ENCODE measurements around the gene VSIG1. TPM values are rescaled to one million over a fixed set of nuclear protein-coding genes. Genes with fewer than 3 reads are reported as not detected.
A peak's percentile ranks its signal among the peaks of the same experiment; 100 is the strongest.

VSIG1 gene
- 0.47 TPM for polyA plus RNA-seq (2013, experiment 1 of 2)
- 0.43 TPM for polyA plus RNA-seq (2013, experiment 2 of 2)

DNA sequence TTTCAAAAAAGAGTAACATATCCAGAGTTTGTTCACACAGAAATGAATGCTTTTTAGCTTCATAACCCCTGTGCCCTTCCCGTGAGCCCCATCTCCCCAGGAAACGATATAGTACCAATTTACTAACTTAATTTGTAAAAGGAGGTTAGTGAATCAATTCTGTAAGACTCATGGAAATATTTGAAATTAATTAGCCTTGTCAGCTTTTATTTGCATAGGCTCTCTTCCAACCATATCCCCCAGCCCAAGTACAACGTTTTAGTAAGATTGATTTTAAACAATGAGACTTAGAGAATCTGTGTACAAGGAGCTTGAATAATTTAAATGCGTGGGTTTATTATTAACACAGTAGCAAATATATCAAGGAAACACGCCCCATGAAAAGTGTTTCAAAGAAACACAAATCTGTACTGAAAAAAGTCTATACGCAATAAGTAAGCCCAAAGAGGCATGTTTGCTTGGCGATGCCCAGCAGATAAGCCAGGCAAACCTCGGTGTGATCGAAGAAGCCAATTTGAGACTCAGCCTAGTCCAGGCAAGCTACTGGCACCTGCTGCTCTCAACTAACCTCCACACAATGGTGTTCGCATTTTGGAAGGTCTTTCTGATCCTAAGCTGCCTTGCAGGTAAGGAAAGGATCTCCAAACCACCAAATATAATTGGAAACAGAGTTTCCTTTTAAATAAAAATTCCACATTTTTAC, at the start of gene VSIG1:
Gene VSIG1 (plus strand): TSS at position 512 of the 703 bp plus-strand sequence. CDS start 66 bp downstream, at position 578.
- Histone ChIP-seq H3K4me1 (ENCODE audit: control insufficient read depth in 2 of 2, insufficient read depth in 1 of 2, low read depth in 1 of 2, low read length in 2 of 2) (no peaks in the 10 kb centered on the region), H3K27me3 (ENCODE audit: control insufficient read depth in 3 of 3, insufficient read depth in 3 of 3, low read depth in 1 of 3, low read length in 3 of 3) (peaks cover 0 to 20% (median 0%) of the 10 kb centered on the region in 3 experiments), H3K14ac (ENCODE audit: low read length) (no peak within 1 kb of the TSS), H2AK5ac (ENCODE audit: low read depth, low read length) (no peak within 1 kb of the TSS), H3K36me3 (replicated peaks in 1 of 2; ENCODE audit: control insufficient read depth in 2 of 2, insufficient read depth in 2 of 2, low read length in 2 of 2) (no peaks in the 10 kb centered on the region), H2BK12ac (ENCODE audit: low read length) (no peak within 1 kb of the TSS), H4K8ac (ENCODE audit: low read depth, low read length) (no peak within 1 kb of the TSS), H3K4ac (ENCODE audit: low read length) (no peak within 1 kb of the TSS), H2AFZ (ENCODE audit: low read length) (no peak within 1 kb of the TSS), H2BK15ac (ENCODE audit: low read length) (no peak within 1 kb of the TSS), H4K91ac (ENCODE audit: low read depth, low read length, poor library complexity) (no peak within 1 kb of the TSS), H3K4me2 (ENCODE audit: insufficient read depth, low read length, poor library complexity, severe bottlenecking) (no peak within 1 kb of the TSS), H3K27ac (replicated peaks; ENCODE audit: low read length) (no peak within 1 kb of the TSS), H3K23ac (ENCODE audit: low read depth, low read length, poor library complexity) (no peak within 1 kb of the TSS), H2BK120ac (ENCODE audit: low read depth, low read length) (no peak within 1 kb of the TSS), H3K79me1 (ENCODE audit: low read depth, low read length) (no peaks in the 10 kb centered on the region), H3K18ac (ENCODE audit: low read length) (no peak within 1 kb of the TSS), H3K9me3 (replicated peaks in 1 of 2; ENCODE audit: control insufficient read depth in 2 of 2, insufficient read depth in 1 of 2, low read depth in 1 of 2, low read length in 2 of 2) (no peaks in the 10 kb centered on the region), H3K9ac (ENCODE audit: low read depth, low read length, poor library complexity) (no peak within 1 kb of the TSS), H2BK5ac (ENCODE audit: low read length) (no peak within 1 kb of the TSS), H3K4me3 (ENCODE audit: low read length in 2 of 2) (no peak within 1 kb of the TSS)
- no peak for DNase-seq (ENCODE audit: low spot score)
- no CpG with 5 or more reads among the region's 10 CpGs for WGBS, 2 donors (ENCODE audit: extremely low coverage in 2 of 2, insufficient read length in 2 of 2, insufficient replicate concordance in 1 of 2)

DNA sequence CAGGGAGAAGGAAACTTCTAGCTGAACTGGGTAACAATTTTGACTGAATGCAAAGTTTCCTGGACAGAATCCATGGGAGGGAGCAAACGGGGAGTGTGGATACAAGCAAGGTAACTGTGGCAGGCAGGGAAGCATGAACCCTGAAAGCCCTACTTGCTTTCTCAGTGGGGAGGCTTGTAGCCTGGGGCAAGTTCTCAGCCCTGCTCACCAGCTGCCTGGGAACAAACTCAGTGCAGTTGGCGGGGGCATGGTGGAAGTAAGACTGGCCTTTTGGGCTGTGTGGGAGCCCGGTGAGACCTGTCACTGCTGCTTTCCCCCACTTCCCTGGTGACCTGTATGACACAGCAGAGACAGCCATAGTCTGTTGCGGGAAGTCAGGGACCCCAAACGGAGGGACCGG, 48.7 kb upstream of the VSIG1 start:
- Histone ChIP-seq H2AFZ (ENCODE audit: low read length) (no peak overlapping the region), H3K9me3 (replicated peaks in 1 of 2; ENCODE audit: control insufficient read depth in 2 of 2, insufficient read depth in 1 of 2, low read depth in 1 of 2, low read length in 2 of 2) (no peaks in the 10 kb centered on the region), H3K79me1 (ENCODE audit: low read depth, low read length) (no peaks in the 10 kb centered on the region), H3K23ac (ENCODE audit: low read depth, low read length, poor library complexity) (no peak overlapping the region), H3K27ac (replicated peaks; ENCODE audit: low read length) (no peak overlapping the region), H4K8ac (ENCODE audit: low read depth, low read length) (no peak overlapping the region), H3K4me3 (ENCODE audit: low read length in 2 of 2) (no peak overlapping the region), H2BK120ac (ENCODE audit: low read depth, low read length) (no peak overlapping the region), H3K9ac (ENCODE audit: low read depth, low read length, poor library complexity) (no peak overlapping the region), H3K36me3 (replicated peaks in 1 of 2; ENCODE audit: control insufficient read depth in 2 of 2, insufficient read depth in 2 of 2, low read length in 2 of 2) (no peaks in the 10 kb centered on the region), H2BK12ac (ENCODE audit: low read length) (no peak overlapping the region), H3K27me3 (ENCODE audit: control insufficient read depth in 3 of 3, insufficient read depth in 3 of 3, low read depth in 1 of 3, low read length in 3 of 3) (peaks cover 0 to 4% (median 0%) of the 10 kb centered on the region in 3 experiments), H4K91ac (ENCODE audit: low read depth, low read length, poor library complexity) (no peak overlapping the region), H3K4ac (ENCODE audit: low read length) (no peak overlapping the region), H3K4me2 (ENCODE audit: insufficient read depth, low read length, poor library complexity, severe bottlenecking) (no peak overlapping the region), H3K4me1 (ENCODE audit: control insufficient read depth in 2 of 2, insufficient read depth in 1 of 2, low read depth in 1 of 2, low read length in 2 of 2) (no peaks in the 10 kb centered on the region), H2AK5ac (ENCODE audit: low read depth, low read length) (no peak overlapping the region), H3K18ac (ENCODE audit: low read length) (no peak overlapping the region), H2BK5ac (ENCODE audit: low read length) (no peak overlapping the region), H3K14ac (ENCODE audit: low read length) (no peak overlapping the region), H2BK15ac (ENCODE audit: low read length) (no peak overlapping the region)
- DNase-seq (ENCODE audit: low spot score) = no peak
- WGBS, 2 donors (ENCODE audit: extremely low coverage in 2 of 2, insufficient read length in 2 of 2, insufficient replicate concordance in 1 of 2) = no CpG with 5 or more reads among the region's 6 CpGs

DNA sequence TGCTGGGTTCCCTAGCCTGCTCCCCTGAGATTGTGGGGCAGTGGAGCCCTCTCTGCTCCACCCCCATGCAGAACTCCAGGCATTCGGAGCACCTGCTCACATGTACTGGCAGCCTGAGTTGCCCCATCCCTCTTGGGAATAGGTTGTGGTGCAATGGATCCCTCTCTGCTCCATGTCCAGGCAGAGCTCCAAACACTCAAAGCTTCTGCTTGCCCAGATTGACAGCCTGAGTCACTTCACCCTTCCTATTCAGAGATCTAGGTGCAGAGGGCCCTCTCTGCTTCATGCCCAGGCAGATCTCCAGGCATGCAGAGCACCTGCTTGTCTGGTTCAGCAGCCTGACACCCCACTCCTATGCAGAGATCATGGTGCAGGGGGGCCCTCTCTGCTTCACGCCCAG, 44.1 kb upstream of the VSIG1 start:
- H3K27me3 ChIP-seq (ENCODE audit: control insufficient read depth in 3 of 3, insufficient read depth in 3 of 3, low read depth in 1 of 3, low read length in 3 of 3) = peaks cover 0 to 4% (median 0%) of the 10 kb centered on the region in 3 experiments
- no peak overlapping the region for H3K4me3 ChIP-seq (ENCODE audit: low read length in 2 of 2)
- H3K4me1 ChIP-seq (ENCODE audit: control insufficient read depth in 2 of 2, insufficient read depth in 1 of 2, low read depth in 1 of 2, low read length in 2 of 2) = no peaks in the 10 kb centered on the region
- no peaks in the 10 kb centered on the region for H3K79me1 ChIP-seq (ENCODE audit: low read depth, low read length)
- no peaks in the 10 kb centered on the region for H3K36me3 ChIP-seq (replicated peaks in 1 of 2; ENCODE audit: control insufficient read depth in 2 of 2, insufficient read depth in 2 of 2, low read length in 2 of 2)
- no CpG with 5 or more reads among the region's 2 CpGs for WGBS, 2 donors (ENCODE audit: extremely low coverage in 2 of 2, insufficient read length in 2 of 2, insufficient replicate concordance in 1 of 2)
- no peak overlapping the region for H3K9ac ChIP-seq (ENCODE audit: low read depth, low read length, poor library complexity)
- H2AK5ac ChIP-seq (ENCODE audit: low read depth, low read length) = no peak overlapping the region
- H4K8ac ChIP-seq (ENCODE audit: low read depth, low read length) = no peak overlapping the region
- no peak overlapping the region for H3K23ac ChIP-seq (ENCODE audit: low read depth, low read length, poor library complexity)
- no peak overlapping the region for H3K4me2 ChIP-seq (ENCODE audit: insufficient read depth, low read length, poor library complexity, severe bottlenecking)
- no peak overlapping the region for H3K18ac ChIP-seq (ENCODE audit: low read length)
- no peak overlapping the region for H4K91ac ChIP-seq (ENCODE audit: low read depth, low read length, poor library complexity)
- H3K27ac ChIP-seq (replicated peaks; ENCODE audit: low read length) = no peak overlapping the region
- H3K4ac ChIP-seq (ENCODE audit: low read length) = no peak overlapping the region
- H2AFZ ChIP-seq (ENCODE audit: low read length) = no peak overlapping the region
- no peak overlapping the region for H2BK120ac ChIP-seq (ENCODE audit: low read depth, low read length)
- H2BK5ac ChIP-seq (ENCODE audit: low read length) = no peak overlapping the region
- no peak overlapping the region for H3K14ac ChIP-seq (ENCODE audit: low read length)
- no peaks in the 10 kb centered on the region for H3K9me3 ChIP-seq (replicated peaks in 1 of 2; ENCODE audit: control insufficient read depth in 2 of 2, insufficient read depth in 1 of 2, low read depth in 1 of 2, low read length in 2 of 2)
- no peak for DNase-seq (ENCODE audit: low spot score)
- no peak overlapping the region for H2BK15ac ChIP-seq (ENCODE audit: low read length)
- no peak overlapping the region for H2BK12ac ChIP-seq (ENCODE audit: low read length)

DNA sequence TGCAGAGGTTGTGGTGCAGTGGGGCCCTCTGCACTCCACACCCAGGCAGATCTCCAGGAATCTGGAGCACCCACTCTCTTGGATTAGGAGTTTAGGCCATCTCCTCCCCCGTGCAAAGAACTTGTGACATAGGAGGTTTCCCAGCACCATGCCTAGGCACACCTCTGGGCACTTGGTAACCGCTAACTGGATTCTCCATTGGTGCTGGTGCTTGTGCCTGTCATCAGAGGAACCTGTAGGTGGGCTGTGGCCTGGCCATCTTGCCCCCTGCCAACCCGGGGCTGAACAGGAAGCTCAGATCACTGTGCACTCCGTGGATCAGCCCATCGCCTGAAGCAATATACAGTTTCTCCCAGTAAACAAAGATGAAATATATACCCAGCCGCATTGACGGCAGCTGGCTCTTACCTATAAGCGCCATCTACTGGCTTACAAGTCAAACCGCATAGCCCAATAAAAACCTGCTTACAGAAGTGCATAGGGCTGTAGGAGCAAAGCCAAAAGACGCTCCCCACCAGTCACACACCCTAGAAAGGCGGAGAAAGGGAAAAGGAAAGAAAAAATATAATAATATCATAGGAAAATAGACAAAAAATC, 43.5 kb upstream of the VSIG1 start:
- no peak for DNase-seq (ENCODE audit: low spot score)
- no peak overlapping the region for H3K9ac ChIP-seq (ENCODE audit: low read depth, low read length, poor library complexity)
- H3K23ac ChIP-seq (ENCODE audit: low read depth, low read length, poor library complexity) = no peak overlapping the region
- H3K27ac ChIP-seq (replicated peaks; ENCODE audit: low read length) = no peak overlapping the region
- no peaks in the 10 kb centered on the region for H3K36me3 ChIP-seq (replicated peaks in 1 of 2; ENCODE audit: control insufficient read depth in 2 of 2, insufficient read depth in 2 of 2, low read length in 2 of 2)
- peak overlapping the region; percentile 32 for H2AFZ ChIP-seq (ENCODE audit: low read length)
- H3K9me3 ChIP-seq (replicated peaks in 1 of 2; ENCODE audit: control insufficient read depth in 2 of 2, insufficient read depth in 1 of 2, low read depth in 1 of 2, low read length in 2 of 2) = no peaks in the 10 kb centered on the region
- no peak overlapping the region for H3K4ac ChIP-seq (ENCODE audit: low read length)
- peaks cover 0 to 4% (median 0%) of the 10 kb centered on the region in 3 experiments for H3K27me3 ChIP-seq (ENCODE audit: control insufficient read depth in 3 of 3, insufficient read depth in 3 of 3, low read depth in 1 of 3, low read length in 3 of 3)
- H4K91ac ChIP-seq (ENCODE audit: low read depth, low read length, poor library complexity) = no peak overlapping the region
- no peak overlapping the region for H2BK120ac ChIP-seq (ENCODE audit: low read depth, low read length)
- no peak overlapping the region for H3K14ac ChIP-seq (ENCODE audit: low read length)
- no peak overlapping the region for H3K18ac ChIP-seq (ENCODE audit: low read length)
- H2BK5ac ChIP-seq (ENCODE audit: low read length) = no peak overlapping the region
- no peak overlapping the region for H2BK15ac ChIP-seq (ENCODE audit: low read length)
- no peak overlapping the region for H3K4me3 ChIP-seq (ENCODE audit: low read length in 2 of 2)
- WGBS, 2 donors (ENCODE audit: extremely low coverage in 2 of 2, insufficient read length in 2 of 2, insufficient replicate concordance in 1 of 2) = no CpG with 5 or more reads among the region's 11 CpGs
- H3K79me1 ChIP-seq (ENCODE audit: low read depth, low read length) = no peaks in the 10 kb centered on the region
- H3K4me1 ChIP-seq (ENCODE audit: control insufficient read depth in 2 of 2, insufficient read depth in 1 of 2, low read depth in 1 of 2, low read length in 2 of 2) = no peaks in the 10 kb centered on the region
- H2AK5ac ChIP-seq (ENCODE audit: low read depth, low read length) = no peak overlapping the region
- no peak overlapping the region for H4K8ac ChIP-seq (ENCODE audit: low read depth, low read length)
- no peak overlapping the region for H2BK12ac ChIP-seq (ENCODE audit: low read length)
- H3K4me2 ChIP-seq (ENCODE audit: insufficient read depth, low read length, poor library complexity, severe bottlenecking) = no peak overlapping the region
